Type B pancreatic cell (in vitro differentiated cells): Measurements from ENCODE around the gene NUP35. TPM values are rescaled to one million over a fixed set of nuclear protein-coding genes. Genes with fewer than 3 reads are reported as not detected.

Source experiments
- DNase-seq: peaks from one replicate; pipeline ENCODE4 v3.0.0; 2021; ENCODE audit warnings: mixed read lengths; ENCODE audit not compliant: unreplicated experiment; ENCODE audit errors: extremely low spot score
- H3K27ac Mint-ChIP-seq: 2 replicates; pipeline ENCODE4 v1.8.0; 2021; ENCODE audit warnings: mild to moderate bottlenecking, mixed read lengths
- H3K27me3 Mint-ChIP-seq: 2 replicates; pipeline ENCODE4 v1.8.0; 2021; ENCODE audit warnings: mixed read lengths
- H3K36me3 Mint-ChIP-seq: 2 replicates; pipeline ENCODE4 v1.8.0; 2021; ENCODE audit warnings: mixed read lengths
- H3K4me1 Mint-ChIP-seq: one replicate; pipeline ENCODE4 v1.8.0; 2021; ENCODE audit warnings: mixed read lengths; ENCODE audit not compliant: unreplicated experiment
- H3K4me3 Mint-ChIP-seq: 2 replicates; pipeline ENCODE4 v1.8.0; 2021; ENCODE audit warnings: mild to moderate bottlenecking, mixed read lengths
- H3K9me3 Mint-ChIP-seq: 2 replicates; pipeline ENCODE4 v1.8.0; 2021; ENCODE audit warnings: mixed read lengths
- CTCF ChIP-seq: fragments of 200-600 bp; sonication (generic); conservative IDR thresholded peaks from 2 replicates; pipeline ENCODE4 v1.5.0; 2021; ENCODE audit warnings: antibody characterized with exemption, mild to moderate bottlenecking
- total RNA-seq: library from RNA; stranded (reverse); gene quantifications from 2 replicates; pipeline ENCODE4 v1.2.1, GENCODE V29; 2021; ENCODE audit warnings: low replicate concordance

Gene NUP35
- total RNA-seq, 1 donor from 2014 or later, result 24.4 TPM

GRCh38 chr2:183105402-183106134 lies 18.7 kb upstream of the NUP35 start:
- H3K4me3 Mint-ChIP-seq, result no peak overlapping the region
- no peaks in the 10 kb centered on the region for H3K9me3 Mint-ChIP-seq
- TF ChIP-seq CTCF, result no peak
- DNase-seq, result no peak
- H3K36me3 Mint-ChIP-seq, result no peaks in the 10 kb centered on the region
- no peaks in the 10 kb centered on the region for H3K4me1 Mint-ChIP-seq
- H3K27me3 Mint-ChIP-seq, result no peaks in the 10 kb centered on the region
- H3K27ac Mint-ChIP-seq, result no peak overlapping the region

- DNase-seq, result no peak
- TF ChIP-seq CTCF, result no peak
- Mint-ChIP-seq H3K4me1 (no peaks in the 10 kb centered on the region), H3K4me3 (no peak overlapping the region), H3K27me3 (peaks cover 20% of the 10 kb centered on the region), H3K27ac (no peak overlapping the region), H3K36me3 (no peaks in the 10 kb centered on the region), H3K9me3 (no peaks in the 10 kb centered on the region)
These were observed 11.7 kb upstream of the NUP35 start for GRCh38 chr2:183112577-183112976.

- Mint-ChIP-seq H3K4me3 (no peak overlapping the region), H3K9me3 (no peaks in the 10 kb centered on the region), H3K27ac (no peak overlapping the region), H3K36me3 (no peaks in the 10 kb centered on the region), H3K4me1 (no peaks in the 10 kb centered on the region), H3K27me3 (peaks cover 20% of the 10 kb centered on the region)
- DNase-seq, result no peak
- TF ChIP-seq CTCF, result no peak
These were observed 10.6 kb upstream of the NUP35 start for GRCh38 chr2:183113630-183114029.

GRCh38 chr2:183117226-183117625 lies 7.0 kb upstream of the NUP35 start:
- Mint-ChIP-seq H3K4me3 (no peak overlapping the region), H3K27me3 (peaks cover 20% of the 10 kb centered on the region), H3K9me3 (no peaks in the 10 kb centered on the region), H3K4me1 (no peaks in the 10 kb centered on the region), H3K27ac (no peak overlapping the region), H3K36me3 (no peaks in the 10 kb centered on the region)
- no peak for DNase-seq
- TF ChIP-seq CTCF, result no peak

GRCh38 chr2:183123117-183123958 lies 905 bp upstream of the NUP35 start:
- Mint-ChIP-seq H3K9me3 (no peaks in the 10 kb centered on the region), H3K27ac (peak overlapping the region; percentile 93), H3K4me3 (peak overlapping the region; percentile 98), H3K4me1 (peaks cover 12% of the 10 kb centered on the region), H3K27me3 (no peaks in the 10 kb centered on the region), H3K36me3 (no peaks in the 10 kb centered on the region)
- TF ChIP-seq CTCF, result no peak
- DNase-seq, result no peak
